Measurements from ENCODE around the gene TCERG1L. TPM values are rescaled to one million over a fixed set of nuclear protein-coding genes. Genes with fewer than 3 reads are reported as not detected.
"Not testable (repeated sequence)": the region's sequence is repeated elsewhere in the genome, so short reads cannot be mapped to it uniquely, and the experiment has no call there.

TCERG1L gene
- total RNA-seq, 1 donor from 2014 or later = 0.07 TPM

DNA sequence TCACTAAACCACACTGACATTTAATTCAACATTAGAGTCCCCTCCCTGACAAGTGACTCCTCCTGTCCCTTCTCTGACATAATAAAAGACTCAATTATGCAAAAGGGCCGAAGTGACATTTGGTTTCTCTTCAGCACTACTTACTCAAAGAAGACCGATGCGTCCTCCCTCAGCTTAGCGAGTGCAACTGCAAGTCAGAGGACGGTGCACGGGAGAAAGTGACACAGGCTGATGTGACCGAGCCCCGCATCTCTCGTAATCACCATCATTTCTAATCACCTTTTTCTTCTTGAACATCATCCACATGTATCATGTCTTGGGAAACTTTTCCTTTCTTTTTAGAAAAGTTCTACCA lies 155.7 kb downstream of the TCERG1L start:
- H3K4me3 Mint-ChIP-seq (ENCODE audit: low read depth) = no peak overlapping the region
- H3K4me1 Mint-ChIP-seq (ENCODE audit: low read depth) = no peaks in the 10 kb centered on the region
- DNase-seq (ENCODE audit: low spot score) = no peak
- peaks cover 8% of the 10 kb centered on the region for H3K9me3 Mint-ChIP-seq
- H3K27me3 Mint-ChIP-seq (ENCODE audit: low read depth) = peaks cover 5% of the 10 kb centered on the region
- no peak overlapping the region for H3K27ac Mint-ChIP-seq
- intact Hi-C loops (cut with micrococcal nuclease) = no loop called here
- H3K36me3 Mint-ChIP-seq (ENCODE audit: low read depth) = no peaks in the 10 kb centered on the region

DNA sequence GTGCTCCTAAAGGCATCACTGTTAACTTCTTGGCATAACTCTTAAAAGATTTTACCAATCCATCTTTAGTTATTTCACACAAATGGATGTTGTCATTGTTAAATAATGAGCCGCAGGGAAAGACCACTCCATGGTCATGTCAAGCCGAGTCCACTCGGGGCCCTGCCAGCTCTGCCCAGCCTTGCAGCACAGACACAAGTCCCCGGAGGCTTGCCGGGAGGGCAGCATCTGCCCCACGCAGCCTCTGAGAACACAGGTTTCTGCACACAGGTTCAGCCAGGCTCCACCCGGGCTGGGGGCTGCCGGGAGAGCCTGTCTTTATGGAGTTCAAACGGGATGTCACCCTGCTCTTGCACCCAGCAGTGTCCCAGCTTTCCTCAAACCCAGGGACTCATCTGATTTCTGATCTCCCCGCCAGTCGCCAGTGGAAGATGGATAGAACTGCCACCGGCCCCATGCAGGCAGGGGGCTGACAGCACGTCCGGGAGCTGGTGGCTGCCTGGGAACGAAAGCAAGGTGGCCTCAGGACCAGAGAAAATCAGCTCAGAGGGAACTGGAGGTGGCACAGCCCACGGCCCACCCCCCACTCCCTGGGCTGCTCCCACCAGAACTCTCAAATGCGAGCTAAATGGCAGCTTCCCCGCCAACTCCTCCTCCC lies 156.2 kb downstream of the TCERG1L start:
- no peaks in the 10 kb centered on the region for H3K36me3 Mint-ChIP-seq (ENCODE audit: low read depth)
- no peak overlapping the region for H3K4me3 Mint-ChIP-seq (ENCODE audit: low read depth)
- no peak overlapping the region for H3K27ac Mint-ChIP-seq
- intact Hi-C loops (cut with micrococcal nuclease) = no loop called here
- peaks cover 5% of the 10 kb centered on the region for H3K27me3 Mint-ChIP-seq (ENCODE audit: low read depth)
- no peaks in the 10 kb centered on the region for H3K4me1 Mint-ChIP-seq (ENCODE audit: low read depth)
- peaks cover 11% of the 10 kb centered on the region for H3K9me3 Mint-ChIP-seq
- no peak for DNase-seq (ENCODE audit: low spot score)

DNA sequence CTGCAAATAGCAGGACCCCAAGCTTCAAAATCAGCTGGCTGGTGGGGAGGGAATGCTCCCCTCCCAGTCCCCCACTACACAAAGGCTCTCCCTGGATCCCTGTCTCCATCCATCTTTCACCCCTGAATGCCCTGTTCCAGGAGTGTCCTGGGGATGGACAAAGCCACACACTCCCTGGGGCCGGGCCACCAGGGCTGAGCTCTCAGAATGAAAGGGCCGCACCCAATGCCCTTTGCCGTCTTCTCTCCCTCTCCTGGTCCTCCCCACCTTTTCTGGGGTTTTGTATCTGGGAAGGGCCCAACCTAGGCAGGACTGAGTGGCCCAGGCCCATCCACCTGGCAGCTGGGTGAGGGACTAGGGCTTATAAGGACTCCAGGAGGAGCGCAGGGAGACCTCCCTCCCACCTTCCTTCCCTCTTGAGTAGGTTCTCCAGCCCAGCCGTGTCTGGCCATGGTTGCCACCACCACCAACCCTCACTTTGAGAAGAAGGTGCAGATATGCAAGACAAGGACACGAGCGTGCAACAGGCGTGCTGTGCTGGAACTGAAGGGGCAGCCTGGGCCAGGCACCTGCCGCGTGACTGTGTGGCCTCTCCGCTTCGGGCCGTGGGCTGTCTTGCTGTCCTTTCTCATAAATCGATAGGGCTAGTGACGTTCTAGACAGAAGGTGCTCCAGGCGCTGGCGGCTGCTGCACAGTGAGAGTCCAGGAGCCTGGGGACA lies 157.1 kb downstream of the TCERG1L start:
- no peak for DNase-seq (ENCODE audit: low spot score)
- intact Hi-C loops (cut with micrococcal nuclease) = no loop called here
- no peaks in the 10 kb centered on the region for H3K4me1 Mint-ChIP-seq (ENCODE audit: low read depth)
- no peak overlapping the region for H3K4me3 Mint-ChIP-seq (ENCODE audit: low read depth)
- peaks cover 11% of the 10 kb centered on the region for H3K9me3 Mint-ChIP-seq
- H3K27me3 Mint-ChIP-seq (ENCODE audit: low read depth) = peaks cover 5% of the 10 kb centered on the region
- H3K36me3 Mint-ChIP-seq (ENCODE audit: low read depth) = no peaks in the 10 kb centered on the region
- no peak overlapping the region for H3K27ac Mint-ChIP-seq

GRCh38 chr10:131152456-131152855 lies 159.1 kb downstream of the TCERG1L start:
- H3K27me3 Mint-ChIP-seq (ENCODE audit: low read depth); DNase-seq (ENCODE audit: low spot score); H3K27ac Mint-ChIP-seq; intact Hi-C loops (cut with micrococcal nuclease); H3K4me3 Mint-ChIP-seq (ENCODE audit: low read depth); H3K4me1 Mint-ChIP-seq (ENCODE audit: low read depth); H3K36me3 Mint-ChIP-seq (ENCODE audit: low read depth): not testable (repeated sequence)
- H3K9me3 Mint-ChIP-seq = peaks cover 11% of the 10 kb centered on the region

GRCh38 chr10:131150126-131150525 lies 161.4 kb downstream of the TCERG1L start:
- peaks cover 11% of the 10 kb centered on the region for H3K9me3 Mint-ChIP-seq
- H3K27me3 Mint-ChIP-seq (ENCODE audit: low read depth) = no peaks in the 10 kb centered on the region
- intact Hi-C loops (cut with micrococcal nuclease) = no loop called here
- no peak overlapping the region for H3K27ac Mint-ChIP-seq
- no peaks in the 10 kb centered on the region for H3K4me1 Mint-ChIP-seq (ENCODE audit: low read depth)
- no peak overlapping the region for H3K4me3 Mint-ChIP-seq (ENCODE audit: low read depth)
- no peaks in the 10 kb centered on the region for H3K36me3 Mint-ChIP-seq (ENCODE audit: low read depth)
- no peak for DNase-seq (ENCODE audit: low spot score)

DNA sequence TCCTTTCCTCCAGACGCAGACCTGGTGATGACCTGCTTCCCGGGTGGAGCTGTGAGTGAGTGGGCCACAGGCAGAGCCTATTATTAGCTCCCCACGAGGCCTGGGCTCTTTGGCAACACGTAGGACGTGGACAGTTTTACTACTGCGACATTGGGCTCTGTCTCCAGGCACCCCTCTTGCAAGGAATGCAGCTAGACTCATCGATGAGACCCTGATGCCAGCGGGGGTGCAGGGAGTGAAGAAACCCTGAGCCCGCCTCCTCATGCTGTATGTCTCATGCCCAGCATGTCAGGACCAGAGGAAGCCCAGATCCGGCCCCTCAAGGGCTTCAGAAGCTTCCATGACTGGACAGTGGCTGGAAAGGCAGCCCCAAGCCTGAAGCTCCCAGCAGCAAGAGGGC lies 161.9 kb downstream of the TCERG1L start:
- Mint-ChIP-seq H3K36me3 (ENCODE audit: low read depth) (no peaks in the 10 kb centered on the region), H3K4me1 (ENCODE audit: low read depth) (no peaks in the 10 kb centered on the region), H3K4me3 (ENCODE audit: low read depth) (no peak overlapping the region), H3K27me3 (ENCODE audit: low read depth) (no peaks in the 10 kb centered on the region), H3K9me3 (peaks cover 11% of the 10 kb centered on the region), H3K27ac (no peak overlapping the region)
- intact Hi-C loops (cut with micrococcal nuclease) = no loop called here
- no peak for DNase-seq (ENCODE audit: low spot score)

- Mint-ChIP-seq H3K27ac (no peak overlapping the region), H3K9me3 (peaks cover 11% of the 10 kb centered on the region), H3K27me3 (ENCODE audit: low read depth) (no peaks in the 10 kb centered on the region), H3K36me3 (ENCODE audit: low read depth) (no peaks in the 10 kb centered on the region), H3K4me3 (ENCODE audit: low read depth) (no peak overlapping the region), H3K4me1 (ENCODE audit: low read depth) (no peaks in the 10 kb centered on the region)
- no peak for DNase-seq (ENCODE audit: low spot score)
- intact Hi-C loops (cut with micrococcal nuclease) = no loop called here
Observed at GRCh38 chr10:131149111-131149510, 162.4 kb downstream of the TCERG1L start.

DNA sequence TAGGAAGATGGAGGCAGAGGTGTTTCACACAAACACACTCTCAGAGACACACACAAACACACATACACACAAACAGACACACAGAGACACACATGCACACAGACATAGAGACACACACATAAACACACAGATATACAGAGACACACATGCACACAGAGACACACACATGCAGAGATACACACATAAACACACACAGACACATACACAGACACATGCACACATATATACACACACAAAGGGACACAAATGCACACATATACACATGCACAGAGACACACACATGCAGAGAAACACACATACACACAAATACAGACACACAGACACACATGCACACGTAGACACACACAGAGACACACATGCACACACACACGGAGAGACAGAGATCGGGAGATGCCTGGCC lies 163.3 kb downstream of the TCERG1L start:
- Mint-ChIP-seq H3K27me3 (ENCODE audit: low read depth) (no peaks in the 10 kb centered on the region), H3K4me1 (ENCODE audit: low read depth) (no peaks in the 10 kb centered on the region), H3K4me3 (ENCODE audit: low read depth) (no peak overlapping the region), H3K27ac (no peak overlapping the region), H3K36me3 (ENCODE audit: low read depth) (no peaks in the 10 kb centered on the region), H3K9me3 (peaks cover 11% of the 10 kb centered on the region)
- intact Hi-C loops (cut with micrococcal nuclease) = no loop called here
- DNase-seq (ENCODE audit: low spot score) = no peak

DNA sequence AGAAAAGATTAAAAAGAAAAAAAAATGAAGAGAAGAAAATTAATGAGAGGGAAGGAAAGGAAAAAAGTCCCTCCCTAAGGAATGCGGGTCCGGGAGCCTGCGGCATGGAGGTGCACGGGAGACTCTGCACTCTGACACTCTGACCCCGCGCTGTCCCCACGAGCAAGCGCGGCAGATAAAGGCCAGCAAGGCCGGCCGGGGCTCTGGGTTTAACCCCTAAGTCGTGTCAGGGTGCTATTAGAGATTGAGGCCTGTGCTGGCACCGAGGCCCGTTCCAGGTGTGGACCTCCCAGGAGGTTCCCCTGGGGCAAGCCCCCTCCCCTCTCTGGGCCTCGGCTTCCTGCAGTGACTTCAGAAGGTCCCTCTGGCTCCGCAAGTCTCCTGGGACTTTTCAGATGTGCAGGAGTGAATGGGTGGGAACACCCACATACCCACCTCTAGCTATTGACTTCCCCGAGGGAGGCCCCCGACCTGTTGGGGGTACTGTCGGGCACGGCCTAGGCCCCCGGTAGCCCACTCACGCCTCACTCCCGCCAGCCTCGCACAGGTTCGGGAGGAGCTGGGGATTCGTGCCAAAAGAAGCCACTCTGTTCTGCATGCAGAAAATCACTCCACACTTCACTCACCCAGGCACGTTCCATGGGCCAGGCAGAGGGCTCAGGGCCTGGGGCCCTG lies 164.1 kb downstream of the TCERG1L start:
- no peak overlapping the region for H3K4me3 Mint-ChIP-seq (ENCODE audit: low read depth)
- no peaks in the 10 kb centered on the region for H3K4me1 Mint-ChIP-seq (ENCODE audit: low read depth)
- no peak overlapping the region for H3K27ac Mint-ChIP-seq
- H3K27me3 Mint-ChIP-seq (ENCODE audit: low read depth) = no peaks in the 10 kb centered on the region
- DNase-seq (ENCODE audit: low spot score) = no peak
- H3K36me3 Mint-ChIP-seq (ENCODE audit: low read depth) = no peaks in the 10 kb centered on the region
- peaks cover 11% of the 10 kb centered on the region for H3K9me3 Mint-ChIP-seq
- intact Hi-C loops (cut with micrococcal nuclease) = no loop called here

GRCh38 chr10:131146790-131147189 lies 164.7 kb downstream of the TCERG1L start:
- DNase-seq (ENCODE audit: low spot score) = no peak
- H3K36me3 Mint-ChIP-seq (ENCODE audit: low read depth) = no peaks in the 10 kb centered on the region
- no peak overlapping the region for H3K4me3 Mint-ChIP-seq (ENCODE audit: low read depth)
- H3K27ac Mint-ChIP-seq = no peak overlapping the region
- H3K9me3 Mint-ChIP-seq = peaks cover 7% of the 10 kb centered on the region
- H3K27me3 Mint-ChIP-seq (ENCODE audit: low read depth) = no peaks in the 10 kb centered on the region
- H3K4me1 Mint-ChIP-seq (ENCODE audit: low read depth) = no peaks in the 10 kb centered on the region
- intact Hi-C loops (cut with micrococcal nuclease) = no loop called here

GRCh38 chr10:131145756-131146155 lies 165.8 kb downstream of the TCERG1L start:
- Mint-ChIP-seq H3K4me3 (ENCODE audit: low read depth) (no peak overlapping the region), H3K9me3 (peaks cover 2% of the 10 kb centered on the region), H3K27ac (no peak overlapping the region), H3K36me3 (ENCODE audit: low read depth) (no peaks in the 10 kb centered on the region), H3K27me3 (ENCODE audit: low read depth) (no peaks in the 10 kb centered on the region), H3K4me1 (ENCODE audit: low read depth) (no peaks in the 10 kb centered on the region)
- DNase-seq (ENCODE audit: low spot score) = no peak
- intact Hi-C loops (cut with micrococcal nuclease) = no loop called here

DNA sequence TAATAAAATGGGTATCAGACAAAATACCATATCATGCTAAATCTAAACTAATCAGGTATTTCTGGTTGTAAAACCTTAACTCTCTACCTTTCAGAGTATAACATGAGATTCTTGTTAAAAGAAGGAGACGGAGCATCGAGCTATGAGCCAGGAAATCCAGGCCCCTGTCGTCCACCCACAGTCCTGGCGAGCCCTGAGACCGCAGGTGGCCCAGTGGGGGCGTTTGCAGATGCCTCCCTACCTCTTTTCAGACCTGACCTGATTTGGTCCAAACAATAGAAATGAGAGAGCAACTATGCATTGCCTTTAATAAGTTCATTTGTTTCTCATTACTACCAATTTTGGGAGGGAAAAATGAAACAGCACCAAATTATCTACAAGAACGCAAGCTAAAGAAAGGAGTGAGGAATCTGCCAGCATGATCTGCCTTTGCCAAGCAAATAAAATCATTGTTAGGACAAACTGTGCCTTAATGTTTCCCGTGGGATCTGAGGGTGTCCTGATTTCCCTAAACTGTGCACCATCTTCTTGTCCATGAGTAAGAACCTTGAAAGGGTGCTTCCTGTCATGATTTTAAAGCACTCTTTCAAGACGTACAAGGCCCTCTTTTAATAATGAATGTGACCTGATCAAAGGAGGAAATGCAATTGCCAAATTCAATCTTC lies 166.7 kb downstream of the TCERG1L start:
- H3K9me3 Mint-ChIP-seq = no peaks in the 10 kb centered on the region
- intact Hi-C loops (cut with micrococcal nuclease) = no loop called here
- no peak overlapping the region for H3K4me3 Mint-ChIP-seq (ENCODE audit: low read depth)
- no peaks in the 10 kb centered on the region for H3K4me1 Mint-ChIP-seq (ENCODE audit: low read depth)
- no peaks in the 10 kb centered on the region for H3K27me3 Mint-ChIP-seq (ENCODE audit: low read depth)
- DNase-seq (ENCODE audit: low spot score) = no peak
- no peak overlapping the region for H3K27ac Mint-ChIP-seq
- no peaks in the 10 kb centered on the region for H3K36me3 Mint-ChIP-seq (ENCODE audit: low read depth)

GRCh38 chr10:131144196-131144595 lies 167.3 kb downstream of the TCERG1L start:
- H3K27ac Mint-ChIP-seq = no peak overlapping the region
- no peaks in the 10 kb centered on the region for H3K4me1 Mint-ChIP-seq (ENCODE audit: low read depth)
- DNase-seq (ENCODE audit: low spot score) = no peak
- H3K4me3 Mint-ChIP-seq (ENCODE audit: low read depth) = no peak overlapping the region
- no peaks in the 10 kb centered on the region for H3K27me3 Mint-ChIP-seq (ENCODE audit: low read depth)
- H3K36me3 Mint-ChIP-seq (ENCODE audit: low read depth) = no peaks in the 10 kb centered on the region
- intact Hi-C loops (cut with micrococcal nuclease) = no loop called here
- H3K9me3 Mint-ChIP-seq = no peaks in the 10 kb centered on the region

All from activated T-helper 2 cell treated with anti-CD3 and anti-CD28 coated beads, Interferon-gamma antibody, Interleukin-2, Interleukin-4, amounts not matched to agents 10 μg/mL and 5 μg/mL and 100 μg/mL, durations not matched to agents 14 hours and 24 hours and 36 hours (primary cell).